ENCODE results near the gene SOX11.

Gene SOX11

DNA sequence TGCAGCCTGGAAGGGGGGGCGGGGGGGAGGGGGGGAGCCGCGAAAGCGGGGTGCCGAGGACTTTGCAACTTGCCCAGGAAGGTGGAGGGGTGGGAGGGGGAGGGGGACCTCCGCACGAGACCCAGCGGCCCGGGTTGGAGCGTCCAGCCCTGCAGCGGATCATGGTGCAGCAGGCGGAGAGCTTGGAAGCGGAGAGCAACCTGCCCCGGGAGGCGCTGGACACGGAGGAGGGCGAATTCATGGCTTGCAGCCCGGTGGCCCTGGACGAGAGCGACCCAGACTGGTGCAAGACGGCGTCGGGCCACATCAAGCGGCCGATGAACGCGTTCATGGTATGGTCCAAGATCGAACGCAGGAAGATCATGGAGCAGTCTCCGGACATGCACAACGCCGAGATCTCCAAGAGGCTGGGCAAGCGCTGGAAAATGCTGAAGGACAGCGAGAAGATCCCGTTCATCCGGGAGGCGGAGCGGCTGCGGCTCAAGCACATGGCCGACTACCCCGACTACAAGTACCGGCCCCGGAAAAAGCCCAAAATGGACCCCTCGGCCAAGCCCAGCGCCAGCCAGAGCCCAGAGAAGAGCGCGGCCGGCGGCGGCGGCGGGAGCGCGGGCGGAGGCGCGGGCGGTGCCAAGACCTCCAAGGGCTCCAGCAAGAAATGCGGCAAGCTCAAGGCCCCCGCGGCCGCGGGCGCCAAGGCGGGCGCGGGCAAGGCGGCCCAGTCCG, 540 bp downstream of the SOX11 start:
- no peak for DNase-seq

DNA sequence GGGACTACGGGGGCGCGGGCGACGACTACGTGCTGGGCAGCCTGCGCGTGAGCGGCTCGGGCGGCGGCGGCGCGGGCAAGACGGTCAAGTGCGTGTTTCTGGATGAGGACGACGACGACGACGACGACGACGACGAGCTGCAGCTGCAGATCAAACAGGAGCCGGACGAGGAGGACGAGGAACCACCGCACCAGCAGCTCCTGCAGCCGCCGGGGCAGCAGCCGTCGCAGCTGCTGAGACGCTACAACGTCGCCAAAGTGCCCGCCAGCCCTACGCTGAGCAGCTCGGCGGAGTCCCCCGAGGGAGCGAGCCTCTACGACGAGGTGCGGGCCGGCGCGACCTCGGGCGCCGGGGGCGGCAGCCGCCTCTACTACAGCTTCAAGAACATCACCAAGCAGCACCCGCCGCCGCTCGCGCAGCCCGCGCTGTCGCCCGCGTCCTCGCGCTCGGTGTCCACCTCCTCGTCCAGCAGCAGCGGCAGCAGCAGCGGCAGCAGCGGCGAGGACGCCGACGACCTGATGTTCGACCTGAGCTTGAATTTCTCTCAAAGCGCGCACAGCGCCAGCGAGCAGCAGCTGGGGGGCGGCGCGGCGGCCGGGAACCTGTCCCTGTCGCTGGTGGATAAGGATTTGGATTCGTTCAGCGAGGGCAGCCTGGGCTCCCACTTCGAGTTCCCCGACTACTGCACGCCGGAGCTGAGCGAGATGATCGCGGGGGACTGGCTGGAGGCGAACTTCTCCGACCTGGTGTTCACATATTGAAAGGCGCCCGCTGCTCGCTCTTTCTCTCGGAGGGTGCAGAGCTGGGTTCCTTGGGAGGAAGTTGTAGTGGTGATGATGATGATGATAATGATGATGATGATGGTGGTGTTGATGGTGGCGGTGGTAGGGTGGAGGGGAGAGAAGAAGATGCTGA, 1.4 kb downstream of the SOX11 start:
- DNase-seq = no peak

DNA sequence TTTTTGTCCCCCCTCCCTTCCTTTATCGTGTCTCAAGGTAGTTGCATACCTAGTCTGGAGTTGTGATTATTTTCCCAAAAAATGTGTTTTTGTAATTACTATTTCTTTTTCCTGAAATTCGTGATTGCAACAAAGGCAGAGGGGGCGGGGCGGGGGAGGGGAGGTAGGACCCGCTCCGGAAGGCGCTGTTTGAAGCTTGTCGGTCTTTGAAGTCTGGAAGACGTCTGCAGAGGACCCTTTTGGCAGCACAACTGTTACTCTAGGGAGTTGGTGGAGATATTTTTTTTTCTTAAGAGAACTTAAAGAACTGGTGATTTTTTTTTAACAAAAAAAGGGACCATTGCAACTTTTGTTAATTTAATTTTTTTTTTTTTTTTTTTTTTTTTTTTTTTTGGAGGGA, 2.1 kb downstream of the SOX11 start:
- no peak for DNase-seq

DNA sequence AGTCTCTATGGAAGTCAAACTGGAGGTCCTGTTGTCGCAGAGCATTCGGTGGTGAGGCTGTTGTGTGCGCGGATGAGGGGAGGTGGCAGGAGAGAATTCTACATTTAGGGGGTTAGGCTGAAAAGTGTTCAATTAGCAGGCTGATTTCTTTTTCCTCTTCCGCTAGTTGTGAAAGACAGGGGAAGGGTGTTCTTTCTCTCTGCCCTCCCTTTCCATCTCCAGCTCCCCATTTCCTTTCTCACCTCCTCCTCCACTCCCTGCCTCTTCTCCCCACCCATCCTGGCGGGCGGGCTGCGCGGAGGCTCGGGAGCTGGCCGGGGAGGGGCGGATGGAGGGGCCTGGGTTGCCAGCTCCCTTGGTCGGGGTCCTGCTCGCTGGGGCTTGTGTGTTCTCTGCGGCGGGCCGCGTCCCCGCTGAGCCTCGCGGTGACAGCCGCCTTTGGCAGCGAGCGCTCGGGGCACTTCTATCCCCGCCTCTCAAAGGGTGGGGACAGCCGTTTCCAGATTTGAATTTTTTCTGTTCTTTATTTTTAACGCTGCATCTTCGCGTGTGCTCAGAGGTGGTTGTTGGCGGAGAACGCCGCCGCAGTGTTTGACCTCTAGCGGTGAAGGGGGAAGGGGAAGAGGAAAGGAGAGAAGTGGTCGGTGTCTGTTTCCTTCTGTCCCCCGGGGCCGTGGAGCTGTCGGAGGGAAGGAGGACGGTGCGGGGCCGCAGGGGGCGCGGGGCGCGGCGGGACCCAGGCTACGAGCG, 3.6 kb downstream of the SOX11 start:
- DNase-seq = no peak

DNA sequence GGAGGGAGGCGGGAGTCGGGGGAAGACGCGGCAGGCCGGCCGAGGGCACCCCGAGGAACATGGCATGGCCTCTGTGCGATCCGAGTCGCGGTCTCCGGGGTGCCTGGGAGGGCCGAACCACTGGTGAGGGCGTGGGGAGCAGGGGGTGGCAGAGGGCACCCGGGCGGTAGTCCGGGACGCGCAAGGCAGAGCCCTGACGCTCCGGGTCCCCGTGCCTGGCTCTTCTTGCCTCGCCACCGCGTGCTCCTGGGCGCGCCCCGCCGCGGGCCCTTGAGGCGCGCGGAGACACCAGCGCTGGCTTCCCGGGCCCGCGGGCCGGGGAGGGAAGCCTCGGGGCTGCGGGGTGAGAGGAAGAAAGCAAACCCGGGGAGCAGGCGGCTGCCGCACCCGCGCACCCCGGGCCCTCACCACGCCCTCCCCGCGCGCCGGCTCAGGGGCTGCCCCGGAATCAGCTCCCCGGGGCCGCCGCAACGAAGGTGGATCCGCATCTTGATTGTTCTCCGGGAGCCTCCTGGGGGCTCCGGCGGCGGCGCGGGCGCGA, 4.3 kb downstream of the SOX11 start:
- no peak for DNase-seq

DNA sequence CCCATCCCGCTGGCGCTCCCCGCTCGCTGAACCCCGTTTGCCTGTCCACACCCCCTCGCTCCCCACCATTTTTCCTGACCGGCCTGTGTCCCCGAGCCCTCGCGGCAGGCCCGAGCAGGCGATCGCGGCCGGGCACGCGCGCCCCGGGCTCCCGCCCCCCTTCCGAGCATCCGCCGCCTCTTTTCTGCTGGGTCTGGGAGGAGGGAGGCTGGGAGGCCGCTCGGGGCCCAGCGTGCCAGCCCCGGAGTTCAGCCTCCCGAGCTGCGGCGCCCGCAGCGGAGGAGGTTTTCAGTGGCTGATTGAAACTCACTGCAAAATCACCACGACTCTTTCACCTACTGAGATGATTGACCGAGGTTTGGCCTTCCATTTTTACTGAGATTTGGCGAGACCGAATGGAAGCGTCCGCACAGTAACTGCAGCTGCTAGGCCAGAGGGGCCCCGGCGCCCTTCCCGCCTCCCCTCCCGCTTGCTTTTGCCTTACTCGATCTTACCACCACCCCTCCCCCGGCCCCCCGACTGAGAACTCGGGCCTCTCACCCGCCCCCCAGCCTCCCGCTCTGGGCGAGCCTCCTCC, 4.8 kb downstream of the SOX11 start:
- DNase-seq = no peak

DNA sequence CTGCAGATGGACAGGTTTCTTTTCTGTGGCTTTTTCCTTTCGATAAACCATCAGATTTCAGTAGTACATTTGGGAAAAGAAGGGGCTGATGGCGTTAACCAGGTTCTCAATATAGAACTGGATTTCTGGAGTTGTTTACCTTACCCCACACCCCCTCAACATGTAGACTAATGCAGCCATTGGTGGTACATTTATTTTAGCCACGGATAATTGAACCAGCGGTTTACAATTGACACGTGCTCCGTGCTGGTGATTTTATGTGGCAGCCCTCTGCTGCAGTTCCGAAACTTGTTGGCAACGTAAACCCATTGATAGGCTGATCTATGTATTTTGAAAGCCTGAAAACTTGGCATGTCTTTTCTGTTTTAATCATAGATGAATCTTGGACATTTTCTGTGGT, 5.4 kb downstream of the SOX11 start:
- DNase-seq = no peak

DNA sequence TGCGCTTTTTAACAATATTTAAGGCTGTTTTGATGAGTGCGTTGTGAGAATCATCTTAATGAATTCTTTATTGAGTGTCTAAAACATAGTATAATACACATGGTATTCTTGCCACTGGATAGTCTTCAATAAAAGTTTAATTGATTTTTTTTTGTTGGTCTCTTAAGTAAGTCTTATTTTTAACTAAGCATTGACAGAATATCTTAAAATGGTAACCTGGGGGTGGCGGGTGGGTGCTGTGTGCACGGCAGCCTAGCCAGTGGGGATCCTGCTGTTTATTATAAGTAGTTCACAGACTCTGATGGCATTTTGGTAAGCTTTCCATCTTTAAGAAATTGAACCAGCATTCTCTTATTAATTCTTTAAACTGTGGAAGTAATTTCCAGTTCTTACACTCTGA, 6.0 kb downstream of the SOX11 start:
- no peak for DNase-seq

DNA sequence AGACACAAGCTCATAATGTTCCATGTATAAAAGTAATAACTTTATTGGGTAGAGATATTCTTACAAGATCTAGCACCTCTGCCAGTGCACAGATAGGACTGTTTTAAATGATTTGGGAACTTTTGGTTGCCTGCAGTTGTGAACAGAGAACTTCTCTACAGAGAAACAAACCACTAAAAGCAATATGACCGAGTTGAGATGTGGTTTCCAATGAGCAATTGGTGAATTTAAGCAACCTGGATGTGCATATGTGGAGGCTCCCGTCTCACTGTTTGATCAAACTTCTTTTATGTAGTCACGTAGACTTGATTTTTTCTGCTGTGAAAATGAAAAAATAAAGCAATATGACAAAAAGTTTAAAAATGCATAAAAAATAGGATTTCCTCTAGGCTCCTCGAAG, 7.8 kb downstream of the SOX11 start:
- no peak for DNase-seq

DNA sequence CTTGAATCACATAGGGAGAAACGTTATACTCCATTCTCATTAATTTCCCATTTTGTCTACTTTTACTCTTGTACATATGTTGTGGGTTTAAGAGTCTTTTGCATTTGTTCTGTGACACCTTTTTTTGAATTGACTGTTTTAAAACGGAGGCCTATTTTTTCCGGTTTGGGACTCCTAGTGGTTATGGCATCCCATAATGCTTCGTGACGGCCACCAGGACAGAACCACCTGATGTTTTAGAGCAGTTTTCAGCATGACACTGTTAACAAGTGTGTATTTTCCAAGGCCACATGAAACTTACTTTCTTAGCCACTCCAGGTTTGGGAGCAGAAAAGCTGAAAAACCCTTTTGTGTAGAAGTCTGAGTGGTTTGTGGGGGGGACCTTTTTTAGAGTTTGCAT, 8.4 kb downstream of the SOX11 start:
- no peak for DNase-seq

DNA sequence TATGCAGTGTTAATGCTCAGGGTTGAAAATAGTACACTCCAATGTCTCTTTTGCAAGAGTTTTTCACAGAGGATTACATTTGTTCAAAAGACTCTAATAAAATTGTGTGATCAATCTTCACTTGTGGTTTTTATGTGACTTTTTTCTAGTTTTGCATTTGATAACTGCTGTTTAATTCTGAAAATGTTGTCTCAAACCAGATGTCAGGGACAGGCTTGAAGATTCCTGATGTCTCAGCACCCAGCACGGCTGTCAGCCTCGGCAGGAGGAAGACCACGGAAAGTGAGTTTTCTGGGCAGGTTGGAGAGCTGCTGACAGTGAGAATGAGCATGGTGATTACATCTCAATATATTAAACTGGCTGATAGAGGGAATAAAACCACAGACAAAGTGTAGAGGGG, 9.1 kb downstream of the SOX11 start:
- no peak for DNase-seq

DNA sequence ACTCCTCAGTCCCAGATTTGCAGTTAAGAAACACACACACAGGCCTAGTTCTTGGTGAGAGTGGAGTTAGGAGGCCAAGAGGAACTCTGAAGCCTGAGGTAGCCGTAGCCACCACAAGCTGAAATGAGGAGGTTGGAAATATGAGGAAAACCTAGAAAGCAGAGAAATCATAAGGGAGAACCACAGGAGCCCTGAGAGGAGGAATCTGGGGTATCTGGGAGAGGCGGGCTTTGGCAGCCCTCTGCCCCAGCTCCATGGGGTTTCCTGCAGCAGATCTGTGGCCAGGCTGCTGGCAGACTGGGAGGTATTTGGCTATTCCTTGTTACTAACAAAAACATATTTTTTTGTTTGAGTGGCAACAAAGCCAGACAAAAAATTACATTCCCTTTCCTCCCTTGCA, 11.0 kb downstream of the SOX11 start:
- DNase-seq = no peak

DNA sequence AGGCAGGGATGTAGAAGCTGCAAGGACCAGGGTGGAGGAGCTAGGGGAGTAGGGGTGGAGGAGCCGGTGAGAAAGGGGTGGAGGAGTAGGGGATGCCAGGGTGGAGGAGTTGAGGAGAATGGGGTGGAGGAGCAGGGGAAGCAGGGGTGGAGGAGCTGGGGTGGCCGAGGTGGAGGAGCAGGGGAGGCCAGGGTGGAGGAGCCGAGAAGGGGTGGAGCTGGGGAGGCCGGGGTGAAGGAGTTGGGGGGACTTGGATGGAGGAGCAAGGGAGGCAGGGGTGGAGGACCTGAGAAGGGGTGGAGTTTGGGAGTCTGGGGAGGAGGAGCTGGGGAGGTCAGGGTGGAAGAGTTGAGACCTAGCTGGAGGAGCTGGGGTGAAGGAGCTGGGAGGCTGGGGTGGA, 13.3 kb downstream of the SOX11 start:
- no peak for DNase-seq

DNA sequence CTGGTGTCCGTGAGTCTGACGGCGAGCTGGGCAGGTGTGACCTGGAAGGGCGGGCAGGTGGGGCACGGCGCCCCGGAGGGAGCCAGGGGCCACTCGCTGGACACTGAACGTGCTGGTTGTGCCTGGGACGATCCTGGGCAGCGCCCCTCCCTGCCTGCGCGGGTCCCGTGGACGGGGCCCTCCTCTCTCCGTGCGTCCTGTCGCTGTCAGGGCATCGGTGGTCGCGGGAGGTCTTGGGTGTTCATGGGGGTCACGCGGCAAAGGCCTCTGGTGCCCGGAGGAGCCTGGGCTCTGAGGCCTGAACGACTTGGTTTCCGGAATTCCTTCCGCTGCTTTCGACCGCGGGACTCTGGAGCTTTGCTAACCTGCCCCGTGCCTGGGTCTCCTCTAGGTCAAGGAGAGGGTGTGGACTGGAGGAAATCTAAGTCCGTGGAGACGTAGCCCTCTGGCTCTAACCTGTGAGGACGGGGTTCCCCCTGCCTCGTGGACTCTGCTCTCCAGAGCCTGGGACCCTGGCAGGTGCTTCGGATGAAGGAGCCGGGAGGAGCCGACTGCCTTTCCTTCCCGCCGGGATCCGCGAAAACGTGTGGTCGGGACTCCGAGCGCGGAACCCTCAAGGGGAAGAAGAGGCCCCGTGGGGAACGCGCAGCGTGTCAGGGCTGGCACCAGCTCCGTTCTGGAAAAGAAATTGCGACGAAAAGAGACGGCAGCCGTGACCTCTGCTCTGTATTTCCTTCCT, 14.7 kb downstream of the SOX11 start:
- DNase-seq = no peak

DNA sequence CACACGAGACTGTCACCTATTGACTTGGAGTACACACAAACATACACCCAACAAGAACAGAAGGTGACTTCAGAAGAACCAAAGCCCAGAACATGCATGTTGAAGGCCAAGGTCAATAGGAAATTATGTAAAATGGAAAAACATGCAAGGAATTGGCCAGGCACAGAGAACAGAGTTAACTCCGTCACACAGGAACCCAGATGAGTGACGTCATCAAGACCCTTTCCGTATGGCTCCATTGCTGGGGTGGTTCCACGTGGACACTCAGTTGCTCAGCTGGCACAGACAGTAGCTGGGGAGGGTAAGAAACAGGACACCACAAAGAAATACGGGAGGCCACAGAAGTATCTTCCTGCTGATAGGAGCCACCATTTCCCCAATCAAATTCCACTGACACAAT, 18.4 kb downstream of the SOX11 start:
- DNase-seq = no peak

DNA sequence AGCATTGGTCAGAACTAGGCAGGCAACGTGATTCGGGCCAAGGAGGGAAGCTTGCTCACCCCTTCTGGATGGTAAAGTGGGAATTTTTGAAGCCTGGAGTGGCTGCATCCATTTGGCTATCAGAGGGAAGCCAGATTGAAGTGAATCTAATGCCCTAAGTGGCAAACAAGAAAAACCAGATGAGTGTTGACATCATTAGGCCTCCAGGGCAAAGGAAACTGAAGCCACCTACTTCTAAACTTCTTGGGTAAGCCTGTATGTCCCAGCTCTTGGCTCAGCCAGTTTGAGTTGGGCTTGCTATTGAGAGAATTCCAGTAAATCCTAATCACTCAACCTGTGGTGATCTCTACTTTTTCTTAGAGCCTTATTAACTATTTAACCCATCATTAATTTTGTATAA, 20.9 kb downstream of the SOX11 start:
- no peak for DNase-seq

DNA sequence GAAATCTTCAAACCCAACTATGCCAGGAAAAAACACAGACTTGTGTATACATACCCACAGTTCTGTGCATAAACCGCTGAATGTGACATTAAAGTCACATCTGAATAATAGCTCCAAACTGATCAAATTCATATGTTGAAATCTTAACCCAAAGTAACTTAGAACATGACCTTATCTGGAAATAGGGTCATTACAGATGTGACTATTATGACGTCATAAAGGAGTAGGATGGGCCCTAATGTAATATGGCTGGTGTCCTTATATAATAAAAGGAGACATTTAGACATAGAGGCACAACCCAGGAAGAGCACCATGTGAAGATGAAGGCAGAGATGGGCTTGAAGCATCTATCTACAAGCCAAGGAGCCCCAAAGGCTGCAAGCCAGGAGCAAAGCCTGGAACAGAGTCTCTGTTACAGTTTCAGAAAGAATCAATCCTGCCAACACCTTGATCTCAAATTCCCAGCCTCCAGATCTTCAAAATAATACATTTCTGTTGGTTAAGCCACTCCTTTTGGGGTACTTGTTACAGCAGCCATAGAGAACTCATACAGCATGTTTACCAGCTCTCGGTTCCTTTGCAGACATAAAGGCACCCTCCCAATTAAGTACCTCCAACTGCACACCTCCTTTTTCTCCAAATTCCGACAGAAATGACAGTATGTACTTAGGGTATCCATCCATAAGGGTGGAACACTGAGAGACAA, 27.6 kb downstream of the SOX11 start:
- no peak for DNase-seq

DNA sequence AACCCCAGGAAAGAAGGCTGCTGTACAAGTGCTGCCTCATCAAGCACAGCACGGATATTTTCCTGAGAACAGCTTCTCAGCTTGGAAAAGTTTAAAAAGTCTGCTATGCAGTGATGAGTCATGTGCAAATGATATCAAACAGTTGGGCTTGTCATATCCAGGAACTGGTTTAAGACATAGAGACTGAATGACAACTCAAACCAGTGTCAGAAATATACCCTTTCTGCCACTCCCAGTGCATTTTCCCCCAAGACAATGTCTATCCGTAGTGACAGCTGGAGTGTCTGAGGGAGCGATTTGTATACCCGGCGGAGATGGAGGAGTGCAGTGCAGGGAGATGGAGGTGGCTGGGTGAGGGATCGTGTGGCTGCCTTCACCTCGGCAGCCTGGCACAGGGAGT, 28.2 kb downstream of the SOX11 start:
- no peak for DNase-seq

DNA sequence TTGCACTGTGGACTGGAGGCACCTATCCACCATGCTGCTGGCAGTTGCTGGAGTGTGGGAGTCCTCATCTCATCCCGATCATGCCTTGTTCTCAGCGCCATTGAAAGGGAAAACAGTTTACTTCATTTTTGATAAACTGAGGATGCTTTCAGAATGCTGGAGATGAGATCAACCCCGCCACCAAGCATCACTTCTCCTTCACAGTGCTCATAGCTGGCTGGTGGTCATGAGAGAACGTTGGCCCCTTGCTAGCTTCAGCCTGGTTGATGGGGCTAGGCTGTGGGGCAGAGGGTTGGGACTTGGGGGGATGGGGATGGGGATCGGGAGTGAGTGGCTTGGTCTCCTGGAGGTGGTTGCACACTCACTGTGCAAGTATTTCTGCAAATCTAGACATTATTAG, 30.1 kb downstream of the SOX11 start:
- no peak for DNase-seq

DNA sequence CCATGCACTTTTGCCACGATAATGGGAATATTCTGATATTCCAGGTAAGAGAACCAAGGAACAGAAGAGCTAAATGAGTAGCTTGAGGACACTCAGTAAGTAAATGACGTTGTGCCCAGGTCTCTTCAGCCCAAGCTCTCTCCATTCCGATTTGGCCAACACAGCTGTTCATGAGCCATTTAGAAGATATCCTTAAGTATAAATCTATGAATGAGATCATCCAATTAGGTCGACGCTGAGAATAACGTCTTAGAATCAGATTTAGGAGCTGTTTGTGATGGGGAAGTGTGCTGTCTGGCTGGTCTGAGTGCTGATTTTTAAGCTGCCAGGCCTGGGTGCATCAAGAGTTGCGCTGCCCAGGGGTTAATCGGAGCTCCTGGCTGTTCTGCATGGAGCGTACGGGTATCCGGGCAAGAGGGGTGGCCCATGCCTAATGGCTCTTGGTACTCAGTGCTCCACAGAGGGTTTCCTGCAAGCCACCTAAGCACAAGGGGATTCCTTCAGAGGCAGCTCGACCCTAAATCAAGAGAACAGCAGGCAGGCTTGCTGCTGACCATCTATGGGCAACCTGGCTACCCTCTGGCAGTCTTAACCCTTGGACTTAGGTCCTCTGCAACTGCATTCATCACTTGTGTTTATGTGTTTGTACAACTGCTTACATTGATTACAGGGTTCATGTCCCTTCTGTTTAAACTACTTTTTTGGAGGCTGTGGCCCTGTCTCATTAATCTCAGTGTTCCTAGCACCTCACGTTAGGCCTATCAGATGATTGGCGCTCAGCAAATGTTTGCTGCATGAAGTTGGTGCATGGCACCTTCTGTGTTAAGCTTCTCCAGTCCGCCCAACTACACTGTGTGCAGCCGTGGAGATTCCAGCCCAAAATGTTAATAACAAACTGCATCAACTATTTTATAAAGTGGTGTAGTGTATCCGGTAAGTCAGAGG, 31.9 kb downstream of the SOX11 start:
- no peak for DNase-seq

DNA sequence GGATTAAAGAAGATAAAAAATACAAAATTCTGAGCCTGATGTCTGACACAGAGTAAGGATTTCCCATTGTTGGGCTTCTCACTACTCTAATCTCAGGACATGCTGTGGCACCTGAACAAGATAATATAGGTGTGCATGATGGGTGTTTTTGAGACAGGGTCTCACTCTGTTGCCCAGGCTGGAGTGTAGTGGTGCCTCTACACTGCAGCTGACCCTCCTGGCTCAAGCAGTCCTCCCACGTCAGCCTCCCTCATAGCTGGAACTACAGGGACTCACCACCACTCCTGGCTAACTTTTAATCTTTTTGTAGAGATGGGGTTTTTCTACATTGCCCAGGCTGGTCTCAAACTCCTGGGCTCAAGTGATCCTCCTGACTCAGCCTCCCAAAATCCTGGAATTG, 32.9 kb downstream of the SOX11 start:
- no peak for DNase-seq
